Hair follicular keratinocyte (primary cell): ENCODE results near the gene PLEKHA7. TPM values are rescaled to one million over a fixed set of nuclear protein-coding genes. Genes with fewer than 3 reads are reported as not detected.

Source experiments
- total RNA-seq: library from RNA; depleted of rRNA; stranded (reverse); fragments of >200 nt; gene quantifications from 2 replicates; pipeline ENCODE4 v1.2.3, GENCODE V29; 2015

PLEKHA7 gene, protein sequence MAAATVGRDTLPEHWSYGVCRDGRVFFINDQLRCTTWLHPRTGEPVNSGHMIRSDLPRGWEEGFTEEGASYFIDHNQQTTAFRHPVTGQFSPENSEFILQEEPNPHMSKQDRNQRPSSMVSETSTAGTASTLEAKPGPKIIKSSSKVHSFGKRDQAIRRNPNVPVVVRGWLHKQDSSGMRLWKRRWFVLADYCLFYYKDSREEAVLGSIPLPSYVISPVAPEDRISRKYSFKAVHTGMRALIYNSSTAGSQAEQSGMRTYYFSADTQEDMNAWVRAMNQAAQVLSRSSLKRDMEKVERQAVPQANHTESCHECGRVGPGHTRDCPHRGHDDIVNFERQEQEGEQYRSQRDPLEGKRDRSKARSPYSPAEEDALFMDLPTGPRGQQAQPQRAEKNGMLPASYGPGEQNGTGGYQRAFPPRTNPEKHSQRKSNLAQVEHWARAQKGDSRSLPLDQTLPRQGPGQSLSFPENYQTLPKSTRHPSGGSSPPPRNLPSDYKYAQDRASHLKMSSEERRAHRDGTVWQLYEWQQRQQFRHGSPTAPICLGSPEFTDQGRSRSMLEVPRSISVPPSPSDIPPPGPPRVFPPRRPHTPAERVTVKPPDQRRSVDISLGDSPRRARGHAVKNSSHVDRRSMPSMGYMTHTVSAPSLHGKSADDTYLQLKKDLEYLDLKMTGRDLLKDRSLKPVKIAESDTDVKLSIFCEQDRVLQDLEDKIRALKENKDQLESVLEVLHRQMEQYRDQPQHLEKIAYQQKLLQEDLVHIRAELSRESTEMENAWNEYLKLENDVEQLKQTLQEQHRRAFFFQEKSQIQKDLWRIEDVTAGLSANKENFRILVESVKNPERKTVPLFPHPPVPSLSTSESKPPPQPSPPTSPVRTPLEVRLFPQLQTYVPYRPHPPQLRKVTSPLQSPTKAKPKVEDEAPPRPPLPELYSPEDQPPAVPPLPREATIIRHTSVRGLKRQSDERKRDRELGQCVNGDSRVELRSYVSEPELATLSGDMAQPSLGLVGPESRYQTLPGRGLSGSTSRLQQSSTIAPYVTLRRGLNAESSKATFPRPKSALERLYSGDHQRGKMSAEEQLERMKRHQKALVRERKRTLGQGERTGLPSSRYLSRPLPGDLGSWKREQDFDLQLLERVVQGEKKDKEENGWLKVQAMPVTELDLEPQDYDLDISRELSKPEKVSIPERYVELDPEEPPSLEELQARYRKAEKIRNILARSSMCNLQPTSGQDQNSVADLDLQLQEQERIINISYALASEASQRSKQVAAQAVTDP
- total RNA-seq = 0.16 TPM in 1 of 2 replicates, not detected in the other

DNA sequence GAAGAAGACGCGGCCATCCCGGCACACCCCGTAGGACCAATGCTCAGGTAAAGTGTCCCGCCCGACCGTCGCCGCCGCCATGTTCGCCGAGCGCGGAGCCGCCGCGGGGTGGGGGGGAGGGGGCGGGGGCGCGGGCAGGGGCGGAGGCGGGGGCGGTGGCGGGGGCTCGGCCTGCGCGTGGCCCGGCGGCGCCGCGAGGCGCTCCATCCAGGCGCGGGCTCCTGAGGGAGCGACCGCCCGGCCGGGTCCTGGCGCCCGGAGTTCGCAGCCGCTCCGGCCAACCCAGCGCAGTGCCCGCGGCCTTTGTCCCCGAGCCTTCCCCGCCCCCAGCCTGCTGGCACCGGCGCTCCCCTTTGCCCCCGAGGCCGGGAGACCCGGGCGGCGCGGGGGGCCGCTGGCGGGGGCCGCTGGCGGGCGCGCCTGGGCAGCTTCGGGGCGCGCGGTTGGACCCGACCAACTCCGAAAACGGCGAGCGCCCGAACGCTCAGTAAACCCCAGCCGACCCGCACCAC, at the start of gene PLEKHA7:
Gene PLEKHA7, minus strand, starts transcription at position 94 of the 512 bp plus-strand sequence. Its CDS starts 13 bp downstream, at position 81.

GRCh38 chr11:16738193-16738946, 275.8 kb downstream of the PLEKHA7 start, which contains the start of gene C11orf58:
C11orf58 (plus strand) TSS chr11:16738647; CDS start chr11:16738779, 132 bp downstream.

Other genes with a start within 250 kb of the PLEKHA7 start
- gene RPS13, start 63.3 kb upstream of the PLEKHA7 start, total RNA-seq = 1,973 and 2,592 TPM in 2 replicates
- gene PIK3C2A, start 193.6 kb upstream of the PLEKHA7 start, total RNA-seq = 27.2 and 39.0 TPM in 2 replicates